GM12865 (cell line): ENCODE measurements around the gene PLXNB3.

ENCODE experiments used
- DNase-seq: peaks from one replicate; pipeline ENCODE4 v3.0.0; 2010; ENCODE audit warnings: low read depth
- H3K4me3 ChIP-seq: 2 replicates; pipeline ENCODE4 v1.5.1; 2011; ENCODE audit warnings: mild to moderate bottlenecking, low read depth, low read length, control low read depth
- CTCF ChIP-seq: IDR thresholded peaks from 2 replicates; pipeline ENCODE4 v1.5.1; 2011; ENCODE audit warnings: low read length, control low read depth, low read depth, inconsistent platforms; ENCODE audit not compliant: insufficient read depth; ENCODE audit errors: missing control alignments

Gene PLXNB3

DNA sequence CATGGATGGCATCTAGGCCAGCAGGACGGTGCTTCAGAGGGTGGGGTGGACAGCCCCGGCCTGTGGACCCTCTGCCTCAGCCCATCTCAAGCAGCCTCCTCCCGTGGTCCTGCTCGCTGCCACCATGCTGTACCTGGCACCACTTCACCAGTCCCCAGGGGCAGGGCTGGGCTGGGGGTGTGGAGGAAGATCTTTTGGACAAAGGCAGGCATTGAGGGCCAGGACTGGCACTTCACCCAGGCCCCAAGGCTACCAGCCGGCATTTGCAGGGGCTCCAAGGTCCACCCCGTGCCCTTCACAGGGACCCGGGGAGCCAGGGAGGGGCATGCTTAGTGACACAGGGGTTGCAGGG, 713 bp downstream of the PLXNB3 start:
- no peak overlapping the region for H3K4me3 ChIP-seq
- TF ChIP-seq CTCF: no peak
- no peak for DNase-seq

DNA sequence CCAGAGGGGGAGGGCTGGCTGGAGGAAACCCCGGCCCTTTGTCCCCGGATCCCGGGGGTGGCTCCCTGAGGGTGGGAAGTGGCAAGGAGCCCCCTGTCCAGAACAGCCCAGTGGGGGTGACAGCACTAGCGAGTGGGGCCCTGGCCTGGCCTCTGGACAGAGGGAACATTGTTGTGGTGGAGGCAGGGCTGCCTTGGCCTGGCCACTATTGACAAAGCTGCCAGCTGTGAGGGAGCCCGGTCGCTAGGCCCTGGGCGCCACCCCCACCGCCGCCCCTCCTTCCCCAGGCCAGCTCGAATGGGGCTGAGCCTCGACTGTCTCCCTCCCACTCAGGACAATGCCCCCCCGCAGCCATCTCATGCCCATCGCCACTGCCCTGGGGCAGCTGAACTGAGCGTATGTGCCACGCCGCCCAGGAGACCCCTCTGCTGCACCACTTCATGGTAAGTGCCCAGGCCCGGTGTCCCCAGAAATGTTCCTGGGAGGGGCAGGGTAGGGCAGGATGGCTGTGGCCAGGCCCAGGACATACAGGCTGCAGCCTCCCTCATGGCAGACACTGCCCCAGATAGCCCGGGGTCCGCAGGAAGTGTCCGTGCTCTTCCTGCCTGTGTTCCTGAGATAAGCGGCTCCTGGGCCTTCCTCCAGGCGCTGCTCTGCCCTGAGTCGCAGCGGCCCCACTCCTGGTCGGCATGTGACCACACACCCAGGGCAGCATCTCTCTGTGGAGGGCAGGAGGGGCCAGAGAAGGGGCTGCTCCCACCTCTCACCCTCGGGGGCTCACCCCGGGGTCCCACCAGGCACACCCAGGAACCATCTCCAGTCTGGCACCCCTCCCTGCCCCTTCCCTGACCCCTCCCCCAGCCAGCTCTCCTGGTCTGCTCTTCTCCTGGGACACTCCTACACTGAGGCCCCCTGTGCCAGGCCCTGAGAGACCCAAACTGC, 1.4 kb downstream of the PLXNB3 start:
- peak; percentile 0 for DNase-seq
- no peak for TF ChIP-seq CTCF
- H3K4me3 ChIP-seq: no peak overlapping the region

GRCh38 chrX:153766098-153766817, 2.2 kb downstream of the PLXNB3 start:
- no peak for TF ChIP-seq CTCF
- DNase-seq: peak; percentile 0
- H3K4me3 ChIP-seq: no peak overlapping the region

DNA sequence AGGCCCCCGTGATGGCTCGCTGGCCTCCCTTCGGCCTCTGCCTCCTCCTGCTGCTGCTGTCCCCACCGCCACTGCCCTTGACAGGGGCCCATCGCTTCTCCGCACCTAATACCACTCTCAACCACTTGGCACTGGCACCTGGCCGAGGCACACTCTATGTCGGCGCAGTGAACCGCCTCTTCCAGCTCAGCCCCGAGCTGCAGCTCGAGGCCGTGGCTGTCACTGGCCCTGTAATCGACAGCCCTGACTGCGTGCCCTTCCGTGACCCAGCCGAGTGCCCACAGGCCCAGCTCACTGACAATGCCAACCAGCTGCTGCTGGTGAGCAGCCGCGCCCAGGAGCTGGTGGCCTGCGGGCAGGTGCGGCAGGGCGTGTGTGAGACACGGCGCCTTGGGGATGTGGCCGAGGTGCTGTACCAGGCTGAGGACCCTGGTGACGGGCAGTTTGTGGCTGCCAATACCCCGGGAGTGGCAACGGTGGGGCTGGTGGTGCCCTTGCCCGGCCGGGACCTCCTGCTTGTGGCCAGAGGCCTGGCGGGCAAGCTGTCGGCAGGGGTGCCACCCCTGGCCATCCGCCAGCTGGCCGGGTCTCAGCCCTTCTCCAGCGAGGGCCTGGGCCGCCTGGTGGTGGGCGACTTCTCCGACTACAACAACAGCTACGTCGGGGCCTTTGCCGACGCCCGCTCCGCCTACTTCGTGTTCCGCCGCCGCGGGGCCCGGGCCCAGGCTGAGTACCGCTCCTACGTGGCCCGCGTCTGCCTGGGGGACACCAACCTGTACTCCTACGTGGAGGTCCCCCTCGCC, 3.0 kb downstream of the PLXNB3 start:
- no peak overlapping the region for H3K4me3 ChIP-seq
- peak; percentile 0 for DNase-seq
- TF ChIP-seq CTCF: no peak

- no peak for TF ChIP-seq CTCF
- no peak for DNase-seq
These were observed 3.6 kb downstream of the PLXNB3 start for GRCh38 chrX:153767674-153768055.

DNA sequence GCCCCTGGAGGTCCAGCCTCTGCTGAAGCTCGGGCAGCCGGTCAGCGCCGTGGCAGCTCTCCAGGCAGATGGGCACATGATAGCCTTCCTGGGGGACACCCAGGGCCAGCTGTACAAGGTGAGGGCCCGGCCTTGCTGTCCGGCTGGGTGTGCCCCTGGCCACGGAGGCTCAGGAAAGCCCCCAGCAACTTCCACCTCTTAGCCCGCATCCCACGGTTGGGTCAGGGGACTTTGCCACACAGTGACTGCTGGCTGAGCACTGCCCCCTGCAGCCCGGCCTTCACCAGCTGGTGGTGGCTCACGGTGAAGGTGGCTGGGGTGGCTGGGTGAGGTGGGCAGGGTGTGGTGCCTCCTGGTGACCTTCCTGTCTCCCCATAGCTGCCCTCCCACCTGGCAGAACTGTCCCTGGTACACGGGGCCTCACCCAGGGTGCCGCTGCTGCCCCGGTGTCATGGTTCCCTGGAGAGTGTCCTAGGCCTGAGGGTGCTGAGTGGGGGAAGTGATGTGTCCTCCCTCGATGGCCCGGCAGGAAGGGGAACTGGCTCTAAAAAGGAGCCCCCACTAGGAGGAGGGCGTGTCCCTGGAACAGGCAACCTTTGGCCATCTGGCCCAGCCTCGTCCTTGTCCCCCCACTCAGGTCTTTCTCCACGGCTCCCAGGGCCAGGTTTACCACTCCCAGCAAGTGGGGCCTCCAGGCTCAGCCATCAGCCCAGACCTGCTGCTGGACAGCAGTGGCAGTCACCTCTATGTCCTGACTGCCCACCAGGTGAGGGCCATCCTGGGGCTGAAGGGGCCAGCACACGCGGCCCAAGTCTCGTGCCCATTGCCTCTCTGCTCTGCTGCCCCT, 4.5 kb downstream of the PLXNB3 start:
- peak; percentile 0 for DNase-seq
- TF ChIP-seq CTCF: peak; percentile 1
- H3K4me3 ChIP-seq: no peak overlapping the region

More at GRCh38 chrX:153767674-153768055, 3.6 kb downstream of the PLXNB3 start:
- H3K4me3 ChIP-seq: no peak overlapping the region
